Endometrial microvascular endothelial cells (primary cell): ENCODE results near the gene TMSB15A. TPM values are rescaled to one million over a fixed set of nuclear protein-coding genes. Genes with fewer than 3 reads are reported as not detected.
"Not testable (repeated sequence)": the region's sequence is repeated elsewhere in the genome, so short reads cannot be mapped to it uniquely, and the experiment has no call there.

Experiments used
- in situ Hi-C: cut with HindIII; loops from 2 replicates; pipeline ENCODE4 v1.10.0; 2017; ENCODE audit warnings: low sequenced_read_pairs, low pct_unique_long_range_greater_than_20kb; ENCODE audit errors: inconsistent ontology term
- total RNA-seq: library from RNA; depleted of rRNA; stranded (reverse); fragments of >200 nt; gene quantifications from one replicate; pipeline ENCODE4 v1.2.3, GENCODE V29; 2015; ENCODE audit errors: inconsistent ontology term

Gene TMSB15A
- total RNA-seq = 15.9 TPM

DNA sequence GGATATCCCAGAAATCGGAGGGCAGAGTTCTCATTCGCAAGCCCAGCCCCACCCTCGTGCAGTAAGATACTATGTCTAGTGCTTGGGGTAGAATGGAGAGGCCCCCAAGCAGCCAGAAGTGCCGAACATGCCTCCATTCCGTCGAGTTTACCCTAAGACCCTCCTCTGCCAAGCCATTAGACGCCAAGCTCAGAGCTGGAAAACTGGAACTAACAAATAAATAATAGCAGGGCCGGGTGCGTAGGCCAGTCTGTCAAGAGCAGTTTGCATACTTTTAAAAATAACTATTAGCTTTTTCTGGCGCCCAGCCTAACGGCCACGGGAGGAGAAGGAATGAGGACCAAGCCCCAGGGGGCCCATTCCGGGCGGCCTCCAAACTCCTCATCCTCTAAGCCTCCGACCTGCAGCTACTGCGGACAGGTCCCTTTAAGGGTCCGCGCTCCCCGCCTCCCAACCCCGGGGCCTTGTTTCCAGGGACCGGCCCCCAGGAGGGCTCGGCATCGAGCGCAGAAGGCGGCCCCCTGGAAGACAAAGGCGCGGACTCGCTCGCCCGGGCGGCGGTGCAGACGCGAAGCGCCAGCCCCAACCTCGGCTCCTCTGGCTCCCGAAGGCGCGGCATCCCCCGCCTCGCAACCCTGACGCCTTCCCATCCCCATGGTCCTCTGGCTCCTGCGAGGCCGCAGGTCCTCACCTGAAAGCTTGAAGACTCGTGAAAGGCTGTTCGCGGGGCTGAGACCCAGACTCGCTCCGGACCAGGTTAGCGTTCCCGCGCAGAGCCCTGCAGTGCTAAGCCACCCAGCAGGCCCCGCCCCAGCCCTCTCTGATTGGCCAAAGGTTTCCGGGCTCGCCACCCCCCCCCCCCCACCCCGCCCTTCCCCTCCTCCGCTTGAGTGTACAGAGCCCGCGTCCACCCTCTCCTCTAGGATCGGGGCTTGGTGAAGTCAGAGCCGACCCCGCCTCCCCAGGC is at the start of gene TMSB15A:
Gene TMSB15A (minus strand): TSS at position 765 of the 967 bp plus-strand sequence.
- in situ Hi-C loops = no loop called here

- in situ Hi-C loops = no loop called here
Measured at GRCh38 chrX:102560423-102561068, 44.0 kb upstream of the TMSB15A start.

DNA sequence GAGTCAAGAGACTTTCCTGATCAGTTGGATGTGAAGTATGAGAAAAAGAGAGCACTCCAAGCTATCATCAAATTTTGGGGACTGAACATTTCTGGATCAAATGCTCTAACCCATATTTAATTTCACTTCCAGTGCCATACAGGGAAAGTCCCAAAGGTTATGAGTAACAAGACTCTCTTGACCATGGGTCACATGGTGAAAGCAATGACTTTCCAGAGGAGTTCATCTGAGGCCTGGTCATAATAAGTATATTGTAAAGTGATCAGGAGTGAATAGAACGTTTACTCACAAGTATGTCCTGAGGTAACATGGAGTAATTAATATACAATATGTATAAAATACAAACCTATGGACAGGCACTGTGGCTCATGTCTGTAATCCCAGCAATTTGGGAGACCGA is 42.1 kb upstream of the TMSB15A start:
- in situ Hi-C loops = no loop called here

DNA sequence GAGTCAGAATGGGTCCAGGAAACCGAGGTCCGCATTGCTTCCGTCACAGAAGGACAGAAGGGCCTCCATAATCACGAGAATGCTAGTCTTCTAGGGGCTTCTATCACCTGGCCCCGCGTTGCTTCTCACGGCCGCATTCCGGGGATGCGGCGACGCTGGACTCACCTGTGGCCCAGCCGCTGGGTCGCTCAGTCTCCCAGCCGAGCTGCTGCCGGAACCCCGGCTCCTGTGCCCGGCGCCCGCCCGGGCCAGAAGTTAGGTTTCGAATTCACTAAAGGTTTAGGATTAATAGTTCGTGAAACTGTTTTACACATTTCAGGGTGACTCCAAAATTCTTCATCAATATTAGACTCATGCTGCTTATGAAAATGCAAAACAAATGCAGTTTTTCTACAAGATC is 31.7 kb upstream of the TMSB15A start:
- in situ Hi-C loops = no loop called here

- in situ Hi-C loops = no loop called here
Measured at GRCh38 chrX:102546828-102547493, 30.4 kb upstream of the TMSB15A start.

DNA sequence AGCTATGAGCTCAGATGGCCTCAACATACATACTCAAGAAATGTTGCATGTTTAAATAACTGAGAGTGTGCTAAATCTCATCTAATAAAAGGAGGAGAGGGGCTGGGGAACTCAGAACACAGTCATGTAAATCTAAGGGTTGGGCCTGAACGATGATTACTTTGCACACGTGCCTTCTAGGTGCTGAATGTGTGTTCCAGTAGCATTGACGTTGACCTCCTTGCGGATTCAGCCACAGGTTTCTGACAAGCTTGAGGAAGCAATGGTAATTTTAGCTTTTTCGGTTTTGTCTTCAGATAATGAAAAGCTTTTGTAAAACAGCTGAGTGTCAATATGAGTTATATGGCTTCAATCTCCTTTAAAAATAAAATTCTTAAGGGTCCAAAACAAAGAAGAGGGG is 29.6 kb upstream of the TMSB15A start:
- in situ Hi-C loops = not testable (repeated sequence)

- in situ Hi-C loops = no loop called here
Measured at GRCh38 chrX:102535958-102536357, 19.4 kb upstream of the TMSB15A start.

- in situ Hi-C loops = no loop called here
Measured at GRCh38 chrX:102517326-102517725, 787 bp upstream of the TMSB15A start.

GRCh38 chrX:102514536-102514935 is 2.0 kb downstream of the TMSB15A start:
- in situ Hi-C loops = no loop called here

DNA sequence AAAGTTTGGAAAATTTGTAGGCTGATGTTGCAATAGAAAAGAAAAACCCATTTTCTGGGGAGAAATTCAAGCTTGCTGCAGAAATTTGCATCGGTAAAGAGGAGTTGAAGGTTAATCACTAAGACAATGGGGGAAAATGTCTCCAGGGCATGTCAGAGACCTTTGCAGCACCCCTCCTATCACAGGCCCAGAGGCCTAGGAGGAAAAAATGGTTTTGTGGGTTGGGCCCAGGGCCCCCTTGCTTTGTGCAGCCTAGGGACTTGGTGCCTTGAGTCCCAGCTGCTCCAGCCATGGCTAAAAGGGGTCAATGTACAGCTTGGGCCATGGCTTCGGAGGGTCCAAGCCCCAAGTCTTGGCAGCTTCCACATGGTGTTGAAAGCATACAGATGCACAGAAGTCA is 17.8 kb downstream of the TMSB15A start:
- in situ Hi-C loops = no loop called here

- in situ Hi-C loops = no loop called here
Measured at GRCh38 chrX:102491766-102492165, 24.8 kb downstream of the TMSB15A start.

DNA sequence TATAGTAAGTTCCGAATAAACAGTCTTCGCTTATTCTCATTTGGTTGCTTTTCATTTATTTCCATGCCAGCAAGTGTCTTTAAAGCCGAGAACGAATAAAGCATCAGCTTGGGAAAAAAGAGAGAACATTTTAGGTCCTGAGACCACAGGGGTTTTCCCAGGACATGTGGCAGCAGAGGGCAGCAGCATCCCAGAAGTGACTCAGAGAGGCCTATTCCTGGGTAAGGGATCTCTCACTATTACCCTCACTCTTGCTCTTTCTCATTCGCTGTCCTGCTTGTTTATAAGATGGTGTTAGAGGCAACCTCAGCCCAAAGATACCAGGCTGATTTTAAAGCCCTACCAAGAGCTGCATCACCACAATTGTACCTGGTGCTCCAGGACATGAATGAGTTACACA is 37.8 kb downstream of the TMSB15A start:
- in situ Hi-C loops = not testable (repeated sequence)

DNA sequence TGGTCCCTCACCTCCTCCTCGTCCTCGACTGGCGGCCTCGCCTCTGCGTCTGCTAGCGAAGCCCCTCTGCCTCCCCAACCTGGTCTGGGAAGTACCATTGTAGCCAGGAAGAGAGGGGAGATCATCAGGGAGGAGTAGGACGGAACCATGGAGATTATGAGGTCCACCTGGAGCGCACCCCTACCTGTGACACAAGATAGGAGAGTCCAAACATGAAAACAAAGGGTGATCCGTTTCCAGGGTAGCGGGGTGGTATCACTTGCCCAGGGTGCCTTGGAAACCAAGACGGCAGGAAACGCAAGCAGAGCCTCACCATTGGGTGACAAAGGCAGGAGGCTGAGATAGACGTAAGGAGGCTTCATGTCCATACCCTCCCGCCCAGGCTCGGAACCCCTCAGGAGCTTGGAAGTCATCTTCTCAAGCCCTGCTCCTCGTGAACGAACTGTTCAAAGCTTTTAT is 44.7 kb downstream of the TMSB15A start, which contains the start of gene TCP11X2:
Gene TCP11X2 (minus strand): TSS at position 51 of the 459 bp plus-strand sequence.
- in situ Hi-C loops = not testable (repeated sequence)

- in situ Hi-C loops = not testable (repeated sequence)
Measured at GRCh38 chrX:102470215-102470614, 46.3 kb downstream of the TMSB15A start.

Other genes with a start within 250 kb of the TMSB15A start
- gene NXF2B, start 76.7 kb downstream of the TMSB15A start, total RNA-seq = not detected
- gene TCP11X2, start 44.9 kb downstream of the TMSB15A start, total RNA-seq = not detected
- gene ARMCX5, start 82.8 kb upstream of the TMSB15A start, total RNA-seq = 9.0 TPM
- 0.56 TPM for gene GPRASP1, start 134.7 kb upstream of the TMSB15A start, total RNA-seq
- gene GPRASP2, start 195.7 kb upstream of the TMSB15A start, total RNA-seq = 29.5 TPM
- 4.0 TPM for gene GPRASP3, start 204.0 kb upstream of the TMSB15A start, total RNA-seq